ENCODE data around the gene NAALADL2. TPM values are rescaled to one million over a fixed set of nuclear protein-coding genes. Genes with fewer than 3 reads are reported as not detected.
"Not testable (repeated sequence)": the region's sequence is repeated elsewhere in the genome, so short reads cannot be mapped to it uniquely, and the experiment has no call there.

The NAALADL2 gene
- total RNA-seq, 1 experiment from 2014 or later: 12.8 TPM

DNA sequence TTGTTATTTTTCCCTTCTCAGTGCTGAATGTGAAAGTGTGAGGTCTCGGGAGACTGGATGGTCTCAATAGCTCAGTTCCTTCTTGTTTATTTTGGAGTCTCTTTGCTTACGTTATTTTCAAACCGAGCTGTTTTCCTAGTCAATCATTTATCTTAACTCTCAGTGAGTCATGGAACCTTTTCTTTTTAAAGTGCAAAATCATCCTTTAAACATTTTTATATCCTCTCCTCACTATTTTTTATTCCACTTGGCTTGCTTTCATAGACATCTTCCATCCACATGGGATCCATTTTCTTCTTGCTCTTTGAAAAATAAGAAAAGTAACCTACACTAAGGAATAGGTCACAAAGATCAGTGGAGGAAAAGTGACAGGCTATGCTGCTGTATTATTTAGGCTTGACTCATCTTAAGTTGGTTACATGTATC lies 497.8 kb downstream of the NAALADL2 start:
- no peak for DNase-seq
- no peaks in the 10 kb centered on the region for H3K27me3 ChIP-seq (ENCODE audit: insufficient read depth, low read depth)
- H3K79me2 ChIP-seq (ENCODE audit: low read depth): no peaks in the 10 kb centered on the region
- POLR2A ChIA-PET (ENCODE audit: unreplicated experiment): no interaction called here
- H4K20me1 ChIP-seq (ENCODE audit: insufficient read depth): no peaks in the 10 kb centered on the region
- no peaks in the 10 kb centered on the region for H3K4me1 ChIP-seq (replicated peaks; ENCODE audit: insufficient read depth)
- no peak overlapping the region for H3K4me3 ChIP-seq
- H3K36me3 ChIP-seq (ENCODE audit: low read depth): no peaks in the 10 kb centered on the region
- H2AFZ ChIP-seq: no peak overlapping the region
- H3K27ac ChIP-seq: no peak overlapping the region
- H3K4me2 ChIP-seq: no peak overlapping the region
- no TSS peak for BruUV-seq (replicated peaks)
- intact Hi-C loops (cut with micrococcal nuclease; ENCODE audit: unreplicated experiment): no loop called here
- H3K9me3 ChIP-seq (ENCODE audit: insufficient read depth, low read depth): peaks cover 6% of the 10 kb centered on the region; the same call in 1 of the 2 replicates
- 0 out of 2 replicates have a peak, but pooled peaks cover 3% of the 10 kb centered on the region for H3K9me2 ChIP-seq (ENCODE audit: insufficient read depth)
- CTCF ChIA-PET: no interaction called here
- TF ChIP-seq, protein P1, sequence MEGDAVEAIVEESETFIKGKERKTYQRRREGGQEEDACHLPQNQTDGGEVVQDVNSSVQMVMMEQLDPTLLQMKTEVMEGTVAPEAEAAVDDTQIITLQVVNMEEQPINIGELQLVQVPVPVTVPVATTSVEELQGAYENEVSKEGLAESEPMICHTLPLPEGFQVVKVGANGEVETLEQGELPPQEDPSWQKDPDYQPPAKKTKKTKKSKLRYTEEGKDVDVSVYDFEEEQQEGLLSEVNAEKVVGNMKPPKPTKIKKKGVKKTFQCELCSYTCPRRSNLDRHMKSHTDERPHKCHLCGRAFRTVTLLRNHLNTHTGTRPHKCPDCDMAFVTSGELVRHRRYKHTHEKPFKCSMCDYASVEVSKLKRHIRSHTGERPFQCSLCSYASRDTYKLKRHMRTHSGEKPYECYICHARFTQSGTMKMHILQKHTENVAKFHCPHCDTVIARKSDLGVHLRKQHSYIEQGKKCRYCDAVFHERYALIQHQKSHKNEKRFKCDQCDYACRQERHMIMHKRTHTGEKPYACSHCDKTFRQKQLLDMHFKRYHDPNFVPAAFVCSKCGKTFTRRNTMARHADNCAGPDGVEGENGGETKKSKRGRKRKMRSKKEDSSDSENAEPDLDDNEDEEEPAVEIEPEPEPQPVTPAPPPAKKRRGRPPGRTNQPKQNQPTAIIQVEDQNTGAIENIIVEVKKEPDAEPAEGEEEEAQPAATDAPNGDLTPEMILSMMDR (conservative IDR thresholded peaks at IDR 0.05): no peak
- TF ChIP-seq EZH2 (IDR thresholded peaks at IDR 0.05; ENCODE audit: low read depth): no peak
- no peaks in the 10 kb centered on the region for H3F3A ChIP-seq (ENCODE audit: insufficient read depth, low read depth)

DNA sequence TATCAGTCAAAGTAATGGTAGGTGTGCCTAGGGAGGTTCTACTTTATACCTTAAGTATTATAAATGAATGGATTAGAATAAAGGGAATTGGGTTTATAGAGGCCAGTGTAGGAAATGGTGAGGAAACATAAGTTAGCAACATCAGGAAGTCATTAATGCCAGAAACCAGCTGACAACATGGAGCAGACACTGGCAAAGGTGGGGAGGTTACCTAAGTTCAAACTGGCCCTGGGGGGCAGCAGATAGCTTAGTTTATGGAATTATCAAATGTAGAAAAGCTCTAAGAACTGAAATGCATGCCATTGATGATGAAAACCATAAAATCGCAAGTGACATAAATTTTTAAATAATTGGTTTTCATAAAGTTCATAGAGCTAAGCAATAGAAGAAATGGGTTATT lies 498.6 kb downstream of the NAALADL2 start:
- Histone ChIP-seq H3K36me3 (ENCODE audit: low read depth) (no peaks in the 10 kb centered on the region), H3K4me2 (no peak overlapping the region), H3K27ac (no peak overlapping the region), H3K9me3 (ENCODE audit: insufficient read depth, low read depth) (peaks cover 6% of the 10 kb centered on the region; the same call in 1 of the 2 replicates), H3F3A (ENCODE audit: insufficient read depth, low read depth) (no peaks in the 10 kb centered on the region), H4K20me1 (ENCODE audit: insufficient read depth) (no peaks in the 10 kb centered on the region), H3K9me2 (ENCODE audit: insufficient read depth) (0 out of 2 replicates have a peak, but pooled peaks cover 3% of the 10 kb centered on the region), H2AFZ (no peak overlapping the region), H3K79me2 (ENCODE audit: low read depth) (no peaks in the 10 kb centered on the region), H3K4me3 (no peak overlapping the region), H3K27me3 (ENCODE audit: insufficient read depth, low read depth) (no peaks in the 10 kb centered on the region), H3K4me1 (replicated peaks; ENCODE audit: insufficient read depth) (no peaks in the 10 kb centered on the region)
- intact Hi-C loops (cut with micrococcal nuclease; ENCODE audit: unreplicated experiment): no loop called here
- no TSS peak for BruUV-seq (replicated peaks)
- TF ChIP-seq, protein P1 (conservative IDR thresholded peaks at IDR 0.05): no peak
- no peak for TF ChIP-seq EZH2 (IDR thresholded peaks at IDR 0.05; ENCODE audit: low read depth)
- CTCF ChIA-PET: no interaction called here
- POLR2A ChIA-PET (ENCODE audit: unreplicated experiment): no interaction called here
- DNase-seq: no peak

- H3K27ac ChIP-seq: no peak overlapping the region
- no peak overlapping the region for H3K4me2 ChIP-seq
- no peaks in the 10 kb centered on the region for H4K20me1 ChIP-seq (ENCODE audit: insufficient read depth)
- H3K27me3 ChIP-seq (ENCODE audit: insufficient read depth, low read depth): no peaks in the 10 kb centered on the region
- H3K9me3 ChIP-seq (ENCODE audit: insufficient read depth, low read depth): peaks cover 6% of the 10 kb centered on the region; the same call in 1 of the 2 replicates
- H3F3A ChIP-seq (ENCODE audit: insufficient read depth, low read depth): no peaks in the 10 kb centered on the region
- ChIA-PET CTCF (no interaction called here), POLR2A (ENCODE audit: unreplicated experiment) (no interaction called here)
- H3K79me2 ChIP-seq (ENCODE audit: low read depth): no peaks in the 10 kb centered on the region
- H3K4me1 ChIP-seq (replicated peaks; ENCODE audit: insufficient read depth): no peaks in the 10 kb centered on the region
- no TSS peak for BruUV-seq (replicated peaks)
- no peak overlapping the region for H2AFZ ChIP-seq
- no peak for DNase-seq
- 0 out of 2 replicates have a peak, but pooled peaks cover 3% of the 10 kb centered on the region for H3K9me2 ChIP-seq (ENCODE audit: insufficient read depth)
- intact Hi-C loops (cut with micrococcal nuclease; ENCODE audit: unreplicated experiment): no loop called here
- no peak overlapping the region for H3K4me3 ChIP-seq
- TF ChIP-seq, protein P1 (conservative IDR thresholded peaks at IDR 0.05): no peak
- no peak for TF ChIP-seq EZH2 (IDR thresholded peaks at IDR 0.05; ENCODE audit: low read depth)
- H3K36me3 ChIP-seq (ENCODE audit: low read depth): no peaks in the 10 kb centered on the region
These were observed 499.8 kb downstream of the NAALADL2 start for GRCh38 chr3:175358935-175359334.

DNA sequence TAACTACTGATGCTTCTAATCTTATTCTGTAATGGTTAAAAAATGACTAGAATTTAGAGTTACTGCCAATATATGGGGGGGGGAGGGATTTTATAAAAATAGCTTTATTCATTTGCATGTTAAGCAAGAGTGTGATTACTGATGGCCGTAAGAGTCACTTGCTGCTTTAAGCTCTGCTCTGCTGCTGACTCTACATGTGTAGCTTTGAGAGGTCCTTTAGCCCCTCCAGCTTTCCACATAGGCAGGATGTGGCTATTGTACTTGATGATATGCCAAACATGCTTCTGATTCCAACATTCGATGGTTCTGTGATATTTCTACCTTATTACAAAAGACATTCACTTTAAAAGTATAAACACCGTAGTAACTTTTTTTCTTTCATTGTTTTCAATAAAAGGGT lies 511.3 kb downstream of the NAALADL2 start:
- BruUV-seq (replicated peaks); H3K9me3 ChIP-seq (ENCODE audit: insufficient read depth, low read depth); POLR2A ChIA-PET (ENCODE audit: unreplicated experiment); H2AFZ ChIP-seq; H3F3A ChIP-seq (ENCODE audit: insufficient read depth, low read depth); H3K79me2 ChIP-seq (ENCODE audit: low read depth); CTCF ChIA-PET; H3K36me3 ChIP-seq (ENCODE audit: low read depth); H3K9me2 ChIP-seq (ENCODE audit: insufficient read depth); DNase-seq; H3K27me3 ChIP-seq (ENCODE audit: insufficient read depth, low read depth); H3K27ac ChIP-seq; H4K20me1 ChIP-seq (ENCODE audit: insufficient read depth); intact Hi-C loops (cut with micrococcal nuclease; ENCODE audit: unreplicated experiment); H3K4me2 ChIP-seq; H3K4me3 ChIP-seq; H3K4me1 ChIP-seq (replicated peaks; ENCODE audit: insufficient read depth): not testable (repeated sequence)

DNA sequence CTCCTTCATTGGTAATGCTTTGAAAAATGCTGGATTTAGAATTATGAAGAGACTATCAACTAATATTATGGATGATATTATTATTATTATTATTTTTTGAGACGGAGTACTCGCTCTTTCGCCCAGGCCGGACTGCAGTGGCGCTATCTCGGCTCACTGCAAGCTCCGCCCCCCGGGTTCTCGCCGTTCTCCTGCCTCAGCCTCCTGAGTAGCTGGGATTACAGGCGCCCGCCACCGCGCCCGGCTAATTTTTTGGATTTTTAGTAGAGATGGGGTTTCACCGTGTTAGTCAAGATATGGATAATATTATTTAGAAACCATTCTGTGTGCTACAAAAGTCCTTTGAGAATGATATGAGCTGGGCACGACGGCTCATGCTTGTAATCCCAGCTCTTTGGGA lies 512.1 kb downstream of the NAALADL2 start:
- POLR2A ChIA-PET (ENCODE audit: unreplicated experiment); H3K9me3 ChIP-seq (ENCODE audit: insufficient read depth, low read depth); H3K27ac ChIP-seq; H3K9me2 ChIP-seq (ENCODE audit: insufficient read depth); H3K27me3 ChIP-seq (ENCODE audit: insufficient read depth, low read depth); DNase-seq; H3F3A ChIP-seq (ENCODE audit: insufficient read depth, low read depth); H3K36me3 ChIP-seq (ENCODE audit: low read depth); BruUV-seq (replicated peaks); CTCF ChIA-PET; H2AFZ ChIP-seq; H3K4me1 ChIP-seq (replicated peaks; ENCODE audit: insufficient read depth); H3K4me3 ChIP-seq; H3K79me2 ChIP-seq (ENCODE audit: low read depth); H3K4me2 ChIP-seq; H4K20me1 ChIP-seq (ENCODE audit: insufficient read depth); intact Hi-C loops (cut with micrococcal nuclease; ENCODE audit: unreplicated experiment): not testable (repeated sequence)
